Keratinocyte (primary cell): Measurements from ENCODE around the gene PLA2G2F. TPM values are rescaled to one million over a fixed set of nuclear protein-coding genes. Genes with fewer than 3 reads are reported as not detected.

ENCODE experiments used
- DNase-seq: peaks from one replicate; pipeline ENCODE4 v3.0.0-alpha.2; 2011; ENCODE audit warnings: low read depth, missing footprints, low spot score
- FAIRE-seq: peaks from 2 replicates; lab custom pipeline; 2011; peaks lifted over from hg19 to GRCh38; lab: Jason Lieb, UNC
- H2AFZ ChIP-seq: 2 replicates; pipeline ENCODE4 v1.6.0; 2012; ENCODE audit warnings: low read length, control low read depth, inconsistent platforms; ENCODE audit not compliant: control insufficient read depth
- H3K27ac ChIP-seq: 2 replicates; pipeline ENCODE4 v1.5.1; 2011; ENCODE audit warnings: low read length; ENCODE audit not compliant: control insufficient read depth, insufficient read depth
- H3K27me3 ChIP-seq: 3 replicates; pipeline ENCODE4 v1.6.0; 2011; ENCODE audit warnings: low read length; ENCODE audit not compliant: control insufficient read depth, insufficient read depth; ENCODE audit errors: extremely low read depth
- H3K36me3 ChIP-seq, 2 experiments: 2 replicates in 1 of 2; 3 replicates in 1 of 2; pipeline ENCODE4 v1.5.1; 2011; ENCODE audit warnings: low read length in 2 of 2, mild to moderate bottlenecking in 1 of 2; ENCODE audit not compliant: control insufficient read depth in 2 of 2, insufficient read depth in 2 of 2; ENCODE audit errors: extremely low read depth in 1 of 2
- H3K4me1 ChIP-seq: 3 replicates; pipeline ENCODE4 v1.5.1; 2011; ENCODE audit warnings: low read length; ENCODE audit not compliant: control insufficient read depth, insufficient read depth; ENCODE audit errors: extremely low read depth
- H3K4me2 ChIP-seq: 3 replicates; pipeline ENCODE4 v1.6.0; 2011; ENCODE audit warnings: low read depth, low read length; ENCODE audit not compliant: control insufficient read depth, insufficient read depth; ENCODE audit errors: extremely low read depth
- H3K4me3 ChIP-seq, 3 experiments: fragments of 200-600 bp in 1 of 3; sonication (generic) in 1 of 3; 2 replicates in 2 of 3; 3 replicates in 1 of 3; pipeline ENCODE4 v1.5.1; 2011 to 2016; ENCODE audit warnings: low read length in 3 of 3, mild to moderate bottlenecking in 3 of 3, control low read depth in 2 of 3, inconsistent platforms in 1 of 3, low read depth in 1 of 3, mixed read lengths in 1 of 3, mixed run types in 1 of 3, moderate library complexity in 1 of 3; ENCODE audit not compliant: control insufficient read depth in 2 of 3, insufficient read depth in 2 of 3; ENCODE audit errors: extremely low read depth in 1 of 3
- H3K79me2 ChIP-seq: 2 replicates; pipeline ENCODE4 v1.6.0; 2012; ENCODE audit warnings: low read length; ENCODE audit not compliant: control insufficient read depth, insufficient read depth
- H3K9ac ChIP-seq: 3 replicates; pipeline ENCODE4 v1.6.0; 2011; ENCODE audit warnings: low read length; ENCODE audit not compliant: control insufficient read depth, insufficient read depth; ENCODE audit errors: extremely low read depth
- H3K9me1 ChIP-seq: 3 replicates; pipeline ENCODE4 v1.6.0; 2011; ENCODE audit warnings: low read length; ENCODE audit not compliant: control insufficient read depth, insufficient read depth; ENCODE audit errors: extremely low read depth
- H3K9me3 ChIP-seq: 2 replicates; pipeline ENCODE4 v1.5.1; 2012; ENCODE audit warnings: low read depth, low read length; ENCODE audit not compliant: control insufficient read depth
- H4K20me1 ChIP-seq: 3 replicates; pipeline ENCODE4 v1.6.0; 2011; ENCODE audit warnings: low read length; ENCODE audit not compliant: control insufficient read depth, insufficient read depth; ENCODE audit errors: extremely low read depth
- EZH2 ChIP-seq: IDR thresholded peaks from one replicate; pipeline ENCODE4 v1.6.1; 2012; ENCODE audit warnings: inconsistent platforms, mild to moderate bottlenecking, low read length, moderate library complexity
- dilution Hi-C: fragments of 300-500 bp; cut with MboI; formaldehyde crosslinking; loops from one replicate; pipeline ENCODE4 v1.7.0; 2020; ENCODE audit warnings: low sequenced_read_pairs; ENCODE audit not compliant: extremely low pct_ligation_motif_present
- polyA plus RNA-seq, 5 experiments: library from polyadenylated mRNA; depleted of rRNA in 3 of 5; stranded (reverse) in 3 of 5; stranded (forward) in 1 of 5; unstranded in 1 of 5; fragments of >200 nt; gene quantifications; 1 replicate in 1 of 5; 2 replicates in 3 of 5; 3 replicates in 1 of 5; pipeline versions ENCODE4 v1.2.1 to v1.2.3, GENCODE V29; 2011 to 2012; ENCODE audit warnings: missing spikeins in 2 of 5, low read depth in 1 of 5, low replicate concordance in 1 of 5
- TF ChIP-seq, protein P1 (sequence below), 3 experiments: IDR thresholded peaks in 1 of 3; conservative IDR thresholded peaks in 1 of 3; optimal IDR thresholded peaks in 1 of 3; 2 replicates in 2 of 3; 3 replicates in 1 of 3; pipeline versions ENCODE3 to v1.5.1; 2011; ENCODE audit warnings: low read length in 3 of 3, mild to moderate bottlenecking in 3 of 3, moderate library complexity in 2 of 3, control low read depth in 1 of 3, inconsistent platforms in 1 of 3; ENCODE audit not compliant: insufficient read depth in 2 of 3; ENCODE audit errors: extremely low read depth in 1 of 3

The PLA2G2F gene
- polyA plus RNA-seq, 1 donor (not counting 4 experiments of a cell fraction or from before 2014, with no cell fraction given) = 0.26 TPM

DNA sequence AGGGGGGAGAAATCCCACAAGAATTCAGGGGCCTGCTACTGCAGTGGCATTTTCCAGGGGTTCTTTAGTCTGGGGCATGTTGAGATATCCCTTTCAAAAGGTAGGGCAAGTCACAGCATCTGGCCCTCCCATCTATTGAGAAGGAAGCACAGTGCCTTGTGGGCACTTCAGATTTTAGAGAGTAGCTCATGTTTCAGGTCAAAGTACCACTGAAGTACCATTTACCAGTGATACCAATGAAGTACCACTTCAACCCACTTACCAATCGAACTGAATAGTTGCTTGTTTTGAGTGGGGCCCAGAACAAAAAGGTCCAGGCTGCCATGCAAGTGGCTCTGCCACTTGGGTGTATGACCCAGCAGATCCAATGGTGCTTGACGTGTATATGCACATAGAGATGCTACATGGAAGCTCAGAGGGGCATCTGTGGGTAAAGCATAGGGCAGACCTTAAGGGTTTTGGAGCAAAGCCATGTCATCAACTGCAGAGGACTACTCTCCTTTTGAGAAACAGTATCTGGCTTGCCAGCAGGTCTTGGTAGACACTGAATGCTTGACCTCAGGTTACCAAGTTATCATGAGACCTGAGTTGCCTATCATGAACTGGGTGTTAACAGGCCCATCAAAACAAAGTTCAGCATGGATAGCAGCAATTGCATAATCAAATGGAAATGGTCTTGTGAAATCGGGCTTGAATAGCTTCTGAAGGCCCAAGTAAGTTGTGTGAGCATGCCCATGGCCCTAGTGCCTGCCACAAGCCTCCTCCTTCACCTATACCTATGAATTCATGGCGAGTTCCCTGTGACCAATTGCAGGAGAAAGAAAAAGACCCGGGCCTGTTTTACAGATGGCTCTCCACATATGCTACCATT is 43.3 kb upstream of the PLA2G2F start:
- Histone ChIP-seq H3K36me3 (no peaks in the 10 kb centered on the region), H3K9me1 (no peaks in the 10 kb centered on the region), H3K4me3 (no peak overlapping the region), H3K9ac (no peak overlapping the region), H3K4me1 (no peaks in the 10 kb centered on the region), H3K79me2 (no peaks in the 10 kb centered on the region), H3K9me3 (peaks cover 4% of the 10 kb centered on the region), H4K20me1 (no peaks in the 10 kb centered on the region), H3K27ac (no peak overlapping the region), H3K27me3 (peaks cover 14% of the 10 kb centered on the region), H2AFZ (no peak overlapping the region), H3K4me2 (no peak overlapping the region)
- TF ChIP-seq EZH2 = no peak
- TF ChIP-seq, protein P1, sequence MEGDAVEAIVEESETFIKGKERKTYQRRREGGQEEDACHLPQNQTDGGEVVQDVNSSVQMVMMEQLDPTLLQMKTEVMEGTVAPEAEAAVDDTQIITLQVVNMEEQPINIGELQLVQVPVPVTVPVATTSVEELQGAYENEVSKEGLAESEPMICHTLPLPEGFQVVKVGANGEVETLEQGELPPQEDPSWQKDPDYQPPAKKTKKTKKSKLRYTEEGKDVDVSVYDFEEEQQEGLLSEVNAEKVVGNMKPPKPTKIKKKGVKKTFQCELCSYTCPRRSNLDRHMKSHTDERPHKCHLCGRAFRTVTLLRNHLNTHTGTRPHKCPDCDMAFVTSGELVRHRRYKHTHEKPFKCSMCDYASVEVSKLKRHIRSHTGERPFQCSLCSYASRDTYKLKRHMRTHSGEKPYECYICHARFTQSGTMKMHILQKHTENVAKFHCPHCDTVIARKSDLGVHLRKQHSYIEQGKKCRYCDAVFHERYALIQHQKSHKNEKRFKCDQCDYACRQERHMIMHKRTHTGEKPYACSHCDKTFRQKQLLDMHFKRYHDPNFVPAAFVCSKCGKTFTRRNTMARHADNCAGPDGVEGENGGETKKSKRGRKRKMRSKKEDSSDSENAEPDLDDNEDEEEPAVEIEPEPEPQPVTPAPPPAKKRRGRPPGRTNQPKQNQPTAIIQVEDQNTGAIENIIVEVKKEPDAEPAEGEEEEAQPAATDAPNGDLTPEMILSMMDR (optimal IDR thresholded peaks at IDR 0.05 in 1 of 3, IDR thresholded peaks at IDR 0.05 in 1 of 3, conservative IDR thresholded peaks at IDR 0.05 in 1 of 3; ENCODE audit: extremely low read depth in 1 of 3, insufficient read depth in 2 of 3, low read length in 3 of 3) = no peak
- dilution Hi-C loops = no loop called here
- FAIRE-seq (no peak), DNase-seq (no peak)

DNA sequence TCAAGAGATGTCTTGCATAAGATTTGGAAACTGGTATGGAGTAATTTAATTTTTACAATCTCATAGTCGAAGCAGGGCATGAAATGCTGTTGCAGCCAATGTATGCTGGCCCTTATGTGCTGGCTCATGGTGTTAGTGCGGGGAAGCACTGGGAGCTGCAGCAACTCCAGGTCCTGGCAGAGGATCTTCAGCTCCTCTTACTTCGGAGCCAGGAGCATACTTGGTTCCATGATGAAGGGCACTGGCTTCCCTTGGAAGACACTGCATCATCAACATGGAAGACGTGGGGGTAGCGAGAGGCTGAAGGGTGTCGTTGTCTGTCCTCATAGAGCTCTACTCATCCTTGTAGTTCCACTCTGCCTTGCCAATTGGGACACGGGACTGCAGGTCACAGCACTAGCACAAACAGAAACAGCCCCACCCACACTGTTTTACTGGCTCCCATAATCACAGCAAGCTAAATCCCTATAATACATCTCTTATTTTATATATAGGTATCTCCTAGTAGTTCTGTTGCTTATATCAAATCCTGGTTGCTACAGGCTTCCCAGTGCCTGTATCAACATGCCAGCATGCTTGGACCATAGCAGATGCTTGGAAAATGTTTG is 42.2 kb upstream of the PLA2G2F start:
- Histone ChIP-seq H3K9me3 (peaks cover 4% of the 10 kb centered on the region), H3K4me2 (no peak overlapping the region), H4K20me1 (no peaks in the 10 kb centered on the region), H3K36me3 (no peaks in the 10 kb centered on the region), H3K9ac (no peak overlapping the region), H3K9me1 (no peaks in the 10 kb centered on the region), H3K27ac (no peak overlapping the region), H3K79me2 (no peaks in the 10 kb centered on the region), H3K4me3 (no peak overlapping the region), H2AFZ (no peak overlapping the region), H3K27me3 (peaks cover 14% of the 10 kb centered on the region), H3K4me1 (no peaks in the 10 kb centered on the region)
- TF ChIP-seq, protein P1 (optimal IDR thresholded peaks at IDR 0.05 in 1 of 3, IDR thresholded peaks at IDR 0.05 in 1 of 3, conservative IDR thresholded peaks at IDR 0.05 in 1 of 3; ENCODE audit: extremely low read depth in 1 of 3, insufficient read depth in 2 of 3, low read length in 3 of 3) = no peak
- dilution Hi-C loops = no loop called here
- DNase-seq (no peak), FAIRE-seq (no peak)
